Cardiac fibroblast (primary cell): Measurements from ENCODE around the gene PDLIM1.
A peak's percentile ranks its signal among the peaks of the same experiment; 100 is the strongest.

Experiments
- DNase-seq, 2 donors: peaks; one replicate each; pipeline versions ENCODE4 v3.0.0 to v3.0.0-alpha.2; 2010; ENCODE audit warnings: low read depth in 2 of 2
- H3K4me3 ChIP-seq, 2 donors: replicated peaks in 1 of 2; 1 replicate in 1 of 2; 2 replicates in 1 of 2; pipeline ENCODE4 v1.5.1; 2011; ENCODE audit warnings: low read depth in 2 of 2, low read length in 2 of 2, mild to moderate bottlenecking in 2 of 2, moderate library complexity in 1 of 2
- CTCF ChIP-seq: IDR thresholded peaks from one replicate; pipeline ENCODE4 v1.5.1; 2011; ENCODE audit warnings: low read depth, mild to moderate bottlenecking, low read length, inconsistent platforms

PDLIM1 gene

GRCh38 chr10:95290461-95291364 is at the start of gene PDLIM1:
Gene PDLIM1 (minus strand): TSS chr10:95291003. CDS start chr10:95290915, 88 bp downstream.
- DNase-seq, result peak; percentile 52 to 74
- TF ChIP-seq CTCF, result no peak
- H3K4me3 ChIP-seq, result peak within 1 kb of the TSS; percentile 93 to 97

GRCh38 chr10:95339863-95340262 is 49.1 kb upstream of the PDLIM1 start:
- no peak for TF ChIP-seq CTCF
- H3K4me3 ChIP-seq, result no peak overlapping the region
- DNase-seq, result no peak

- TF ChIP-seq CTCF, result no peak
- no peak overlapping the region for H3K4me3 ChIP-seq
- DNase-seq, result no peak
These were observed 46.8 kb upstream of the PDLIM1 start for GRCh38 chr10:95337423-95338160.

GRCh38 chr10:95336702-95337101 is 45.9 kb upstream of the PDLIM1 start:
- H3K4me3 ChIP-seq, result no peak overlapping the region
- TF ChIP-seq CTCF, result no peak
- no peak for DNase-seq

GRCh38 chr10:95335933-95336699 is 45.3 kb upstream of the PDLIM1 start:
- DNase-seq, result no peak
- H3K4me3 ChIP-seq, result no peak overlapping the region
- no peak for TF ChIP-seq CTCF

- TF ChIP-seq CTCF, result no peak
- no peak for DNase-seq
- no peak overlapping the region for H3K4me3 ChIP-seq
These were observed 44.0 kb upstream of the PDLIM1 start for GRCh38 chr10:95334805-95335144.
